UCSD-AML1 (cell line): ENCODE measurements around the gene SINHCAF.
"Not testable (repeated sequence)": the region's sequence is repeated elsewhere in the genome, so short reads cannot be mapped to it uniquely, and the experiment has no call there.

Experiments
- DNase-seq: peaks from one replicate; lab custom pipeline; 2025; ENCODE audit not compliant: unreplicated experiment; lab: John Stamatoyannopoulos, UW

SINHCAF gene, protein sequence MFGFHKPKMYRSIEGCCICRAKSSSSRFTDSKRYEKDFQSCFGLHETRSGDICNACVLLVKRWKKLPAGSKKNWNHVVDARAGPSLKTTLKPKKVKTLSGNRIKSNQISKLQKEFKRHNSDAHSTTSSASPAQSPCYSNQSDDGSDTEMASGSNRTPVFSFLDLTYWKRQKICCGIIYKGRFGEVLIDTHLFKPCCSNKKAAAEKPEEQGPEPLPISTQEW

GRCh38 chr12:31325877-31326631, at the start of gene SINHCAF:
Gene SINHCAF (minus strand): TSS chr12:31326150. CDS start chr12:31298204, 27,946 bp downstream.
- peak; percentile 100 for DNase-seq

GRCh38 chr12:31375422-31375821, 49.5 kb upstream of the SINHCAF start:
- DNase-seq: not testable (repeated sequence)

GRCh38 chr12:31371256-31371620, 45.3 kb upstream of the SINHCAF start:
- no peak for DNase-seq

- DNase-seq: no peak
Observed at GRCh38 chr12:31370531-31371255, 44.7 kb upstream of the SINHCAF start.

- DNase-seq: no peak
Observed at GRCh38 chr12:31369712-31370521, 44.0 kb upstream of the SINHCAF start.

GRCh38 chr12:31368666-31369361, 42.9 kb upstream of the SINHCAF start:
- peak; percentile 25 for DNase-seq

GRCh38 chr12:31366104-31366621, 40.2 kb upstream of the SINHCAF start:
- no peak for DNase-seq

GRCh38 chr12:31363831-31364230, 37.9 kb upstream of the SINHCAF start:
- no peak for DNase-seq

DNA sequence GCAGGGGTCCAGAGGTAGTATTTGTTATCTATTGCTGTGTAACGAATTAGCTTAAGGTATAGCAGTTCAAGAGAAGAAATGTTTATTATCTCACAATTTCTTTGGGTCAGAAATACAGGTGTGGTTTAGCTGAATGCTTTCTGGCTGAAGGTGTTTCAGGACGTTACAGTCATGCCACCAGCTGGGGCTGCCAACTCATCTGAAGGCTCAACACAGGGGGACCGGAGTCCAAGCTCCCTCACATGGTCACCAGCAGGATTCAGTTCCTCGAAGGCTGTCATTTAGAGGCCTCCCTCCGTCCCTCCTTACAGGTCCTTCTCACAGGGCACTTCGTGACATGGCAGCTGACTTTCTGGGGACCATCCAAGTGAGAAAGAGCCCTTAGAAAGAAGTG, 37.5 kb upstream of the SINHCAF start:
- no peak for DNase-seq

DNA sequence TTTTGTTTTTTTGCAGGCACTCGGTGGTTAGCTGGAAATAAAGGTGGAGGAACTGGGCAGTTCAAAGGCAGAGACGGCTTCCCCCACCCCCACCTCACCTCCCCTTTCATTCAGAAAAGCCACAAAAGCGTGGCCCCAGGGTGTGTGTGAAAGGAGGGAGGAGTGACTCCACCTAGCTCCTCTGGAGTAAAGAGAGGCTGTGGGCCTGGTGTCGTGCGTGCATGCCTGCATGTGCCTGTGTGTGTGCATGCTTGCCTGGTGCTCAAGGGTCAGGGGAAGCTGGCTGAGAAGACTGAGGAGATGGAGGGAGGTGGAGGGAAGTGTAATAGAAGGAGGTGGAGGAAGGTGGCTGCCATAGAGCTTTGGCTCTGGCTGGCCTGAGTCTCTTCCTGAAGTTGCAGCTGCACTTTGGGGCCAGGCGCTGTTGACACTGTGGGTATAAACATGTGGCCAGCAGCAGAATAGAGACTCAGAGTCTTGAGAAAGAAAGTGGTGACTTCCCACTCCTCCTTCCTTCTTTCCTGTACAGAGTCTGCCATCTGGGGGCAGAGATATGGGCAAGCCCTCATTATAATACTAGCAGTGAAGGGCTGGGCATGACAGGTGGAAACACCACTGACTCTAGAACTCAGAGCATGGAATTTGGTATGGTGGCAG, 36.9 kb upstream of the SINHCAF start:
- DNase-seq: peak; percentile 53

DNA sequence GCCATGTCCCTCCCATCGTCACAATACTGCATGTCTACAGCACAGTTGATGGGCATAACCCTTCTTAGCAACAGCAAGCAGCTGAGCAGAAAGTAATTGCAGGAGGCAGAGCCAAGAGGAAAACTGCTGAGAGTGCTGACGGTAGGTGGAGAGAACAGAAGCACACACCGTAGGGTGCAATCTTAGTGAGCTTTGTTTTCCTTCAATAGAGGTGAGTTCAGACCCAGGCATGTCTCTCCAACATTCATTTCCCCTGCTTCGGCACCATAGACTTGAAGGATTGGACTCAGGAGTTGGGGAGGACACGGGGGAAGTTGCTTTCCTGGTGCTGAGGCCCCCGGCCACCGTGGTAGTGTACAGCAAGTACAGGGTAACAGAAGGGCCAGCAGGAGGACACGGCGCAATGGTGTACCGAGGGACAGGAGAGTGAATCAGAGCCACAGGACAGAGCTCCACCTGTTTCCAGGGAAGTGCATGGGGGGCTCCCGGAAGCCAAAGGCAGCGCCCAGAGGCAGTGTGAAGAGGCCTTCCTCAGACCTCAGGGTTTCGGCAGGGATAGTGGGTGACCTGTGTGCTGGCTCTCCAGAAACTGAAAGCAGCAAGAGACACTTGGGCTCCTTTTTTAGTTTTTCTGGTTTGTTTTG, 36.3 kb upstream of the SINHCAF start:
- DNase-seq: peak; percentile 36

DNA sequence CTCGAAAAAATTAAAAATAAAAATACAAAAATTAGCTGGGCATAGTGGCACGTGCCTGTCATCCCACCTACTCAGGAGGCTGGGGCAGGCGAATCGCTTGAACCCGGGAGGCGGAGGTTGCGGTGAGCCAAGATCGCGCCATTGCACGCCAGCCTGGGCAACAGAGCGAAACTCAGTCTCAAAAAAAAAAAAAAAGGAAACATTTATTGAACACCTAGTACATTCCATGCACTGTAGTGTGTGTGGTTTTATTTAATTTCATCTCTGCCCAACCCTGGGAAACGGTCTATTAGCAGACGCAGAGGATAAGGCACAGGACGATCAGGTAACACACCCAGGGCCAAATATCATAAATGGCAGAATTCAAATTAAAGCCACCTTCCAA, 35.8 kb upstream of the SINHCAF start:
- no peak for DNase-seq

DNA sequence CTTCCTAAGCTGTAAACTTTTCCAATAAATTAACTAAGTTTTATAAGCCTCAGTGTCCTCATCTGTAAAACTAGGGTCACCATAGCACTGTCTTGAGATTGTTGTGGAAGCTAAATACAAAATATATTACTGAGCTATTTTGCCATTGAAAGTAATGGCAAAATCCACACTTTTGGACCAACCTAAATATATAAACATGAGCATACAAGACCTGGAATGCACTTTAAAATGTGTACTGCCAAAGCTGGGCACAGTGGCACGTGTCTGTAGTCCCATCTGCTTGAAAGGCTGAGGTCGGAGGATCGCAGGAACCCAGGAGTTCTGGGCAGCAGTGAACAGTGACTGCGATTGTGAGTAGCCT, 29.8 kb upstream of the SINHCAF start:
- no peak for DNase-seq

GRCh38 chr12:31353750-31354708, 28.1 kb upstream of the SINHCAF start:
- no peak for DNase-seq

- DNase-seq: no peak
Observed at GRCh38 chr12:31346267-31346666, 20.3 kb upstream of the SINHCAF start.

- DNase-seq: no peak
Observed at GRCh38 chr12:31343139-31343538, 17.2 kb upstream of the SINHCAF start.

DNA sequence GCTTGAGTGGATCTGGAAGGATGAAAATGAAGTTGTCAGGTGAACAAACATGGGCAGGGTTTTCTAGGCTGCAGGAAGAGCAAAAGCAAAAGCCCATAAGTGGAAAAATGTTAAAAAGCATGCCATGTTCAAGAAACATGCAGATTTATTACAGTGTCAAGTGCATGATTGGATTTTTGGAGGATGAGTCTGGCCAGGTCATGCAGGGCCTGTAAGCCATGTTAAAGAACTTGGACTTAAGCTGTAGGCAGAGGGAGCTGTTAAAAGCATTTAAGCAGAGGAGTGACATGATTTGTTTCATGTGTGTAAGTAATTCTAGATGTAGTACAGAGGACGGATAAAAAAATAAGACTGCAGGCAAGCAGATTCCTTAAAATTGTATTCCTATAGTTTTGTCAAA, 16.3 kb upstream of the SINHCAF start:
- no peak for DNase-seq
